GM12878 (cell line): ENCODE data around the gene PSENEN. TPM values are rescaled to one million over a fixed set of nuclear protein-coding genes. Genes with fewer than 3 reads are reported as not detected.
A peak's percentile ranks its signal among the peaks of the same experiment; 100 is the strongest.

Experiments used
- ATAC-seq: fragments of 200-7000 bp; cut with Tn5 transposase; 3 replicates; pipeline ENCODE4 v1.9.1; 2020; ENCODE audit warnings: mild to moderate bottlenecking, moderate library complexity
- BruUV-seq: library from RNA; stranded (reverse); fragments of 400-500 nt; replicated peaks from 2 replicates; lab custom pipeline; 2021; lab: Mats Ljungman, UMichigan
- CTCF ChIA-PET: fragments of 300-600 bp; sonication (Branson Sonifier 250); formaldehyde crosslinking; extraction: SDS; loops from one replicate; lab custom pipeline; 2021; ENCODE audit warnings: inconsistent platforms; lab: Yijun Ruan, JAX
- POLR2A ChIA-PET: fragments of 350-600 bp; formaldehyde crosslinking; extraction: SDS; loops from one replicate; lab custom pipeline; 2021; ENCODE audit warnings: inconsistent platforms; lab: Charles Lee
- RAD21 ChIA-PET: fragments of 300-600 bp; sonication (Branson Sonifier 250); formaldehyde crosslinking; loops from one replicate; lab custom pipeline; 2023; ENCODE audit warnings: antibody characterized with exemption; ENCODE audit not compliant: unreplicated experiment; lab: Charles Lee
- SMC1A ChIA-PET: fragments of 300-600 bp; sonication (Branson Sonifier 250); formaldehyde crosslinking; loops from one replicate; lab custom pipeline; 2023; ENCODE audit not compliant: unreplicated experiment, uncharacterized antibody; lab: Charles Lee
- DNase-seq: peaks from one replicate; pipeline ENCODE4 v3.0.0-alpha.2; 2011; ENCODE audit warnings: low read depth, low spot score
- FAIRE-seq: peaks from 3 replicates; lab custom pipeline; 2011; peaks lifted over from hg19 to GRCh38; lab: Jason Lieb, UNC
- H2AFZ ChIP-seq: 2 replicates; pipeline ENCODE4 v1.6.0; 2011; ENCODE audit warnings: low read depth, low read length, control low read depth; ENCODE audit not compliant: control insufficient read depth
- H3K27ac ChIP-seq: 2 replicates; pipeline ENCODE4 v1.5.1; 2011; ENCODE audit warnings: control low read depth; ENCODE audit not compliant: control insufficient read depth, insufficient read depth
- H3K27me3 ChIP-seq, 2 experiments: replicated peaks in 1 of 2; 2 replicates each; pipeline versions ENCODE4 v1.6.0 to v1.6.1; 2011; ENCODE audit warnings: low read length in 1 of 2; ENCODE audit not compliant: control insufficient read depth in 2 of 2, insufficient read depth in 2 of 2
- H3K36me3 ChIP-seq, 2 experiments: 2 replicates each; pipeline ENCODE4 v1.5.1; 2011; ENCODE audit warnings: low read length in 1 of 2; ENCODE audit not compliant: control insufficient read depth in 2 of 2, insufficient read depth in 2 of 2
- H3K4me1 ChIP-seq: 2 replicates; pipeline ENCODE4 v1.6.1; 2011; ENCODE audit warnings: mild to moderate bottlenecking, low read length, moderate library complexity, mixed read lengths; ENCODE audit not compliant: control insufficient read depth, insufficient read depth
- H3K4me2 ChIP-seq: 2 replicates; pipeline ENCODE4 v1.6.0; 2011; ENCODE audit warnings: control low read depth; ENCODE audit not compliant: control insufficient read depth, insufficient read depth
- H3K4me3 ChIP-seq: fragments of 200-600 bp; sonication (generic); 2 replicates; pipeline ENCODE4 v1.5.1; 2016
- H3K79me2 ChIP-seq: 2 replicates; pipeline ENCODE4 v1.6.0; 2011; ENCODE audit warnings: low read length; ENCODE audit not compliant: control insufficient read depth, insufficient read depth
- H3K9ac ChIP-seq: 2 replicates; pipeline ENCODE4 v1.8.0; 2011; ENCODE audit warnings: low read length, control low read depth, mixed read lengths; ENCODE audit not compliant: control insufficient read depth, insufficient read depth
- H3K9me3 ChIP-seq: replicated peaks from 3 replicates; pipeline ENCODE4 v1.5.1; 2011; ENCODE audit warnings: mild to moderate bottlenecking, low read length; ENCODE audit not compliant: control insufficient read depth, insufficient read depth
- H4K20me1 ChIP-seq: 2 replicates; pipeline ENCODE4 v1.6.0; 2011; ENCODE audit not compliant: control insufficient read depth, insufficient read depth
- CTCF ChIP-seq, 3 experiments: IDR thresholded peaks in 2 of 3; conservative IDR thresholded peaks in 1 of 3; 2 replicates each; pipeline ENCODE4 v1.5.1; 2011; ENCODE audit warnings: low read depth in 3 of 3, low read length in 3 of 3, mild to moderate bottlenecking in 3 of 3, control low read depth in 2 of 3, moderate library complexity in 2 of 3, inconsistent platforms in 1 of 3, mixed read lengths in 1 of 3; ENCODE audit not compliant: control insufficient read depth in 2 of 3, insufficient read depth in 1 of 3; ENCODE audit errors: extremely low read depth in 1 of 3
- HDAC2 ChIP-seq: fragments of 200-600 bp; sonication (generic); IDR thresholded peaks from 2 replicates; pipeline ENCODE4 v1.6.1; 2017
- MTA2 ChIP-seq: fragments of 450-650 bp; IDR thresholded peaks from 2 replicates; pipeline ENCODE4 v1.6.1; 2016; ENCODE audit warnings: low read depth, mild to moderate bottlenecking, moderate library complexity
- RAD21 ChIP-seq: IDR thresholded peaks from 2 replicates; pipeline ENCODE4 v1.6.1; 2011; ENCODE audit warnings: mild to moderate bottlenecking, low read depth, low read length, moderate library complexity; ENCODE audit not compliant: insufficient read depth
- RUNX3 ChIP-seq: IDR thresholded peaks from 2 replicates; pipeline ENCODE4 v1.6.1; 2012; ENCODE audit warnings: low read length, inconsistent platforms
- SMC3 ChIP-seq: IDR thresholded peaks from 2 replicates; pipeline ENCODE4 v1.6.1; 2011; ENCODE audit warnings: low read length, improper control_type of control experiment, borderline replicate concordance
- TCF7 ChIP-seq: IDR thresholded peaks from 2 replicates; pipeline ENCODE4 v1.6.1; 2014; ENCODE audit warnings: antibody characterized with exemption, borderline replicate concordance
- YBX1 ChIP-seq: fragments of 450-650 bp; IDR thresholded peaks from 2 replicates; pipeline ENCODE4 v1.6.1; 2016; ENCODE audit warnings: antibody characterized with exemption
- ZBTB4 ChIP-seq: fragments of 450-650 bp; formaldehyde crosslinking; IDR thresholded peaks from 2 replicates; pipeline ENCODE4 v1.4.0; 2022; ENCODE audit warnings: mild to moderate bottlenecking, moderate library complexity
- WGBS: methylation state at CpG from one replicate; pipeline ENCODE4 v1.1.6; 2016; ENCODE audit warnings: low lambda C conversion rate; ENCODE audit not compliant: insufficient replicate concordance, insufficient coverage; ENCODE audit errors: missing lambda C conversion rate; 5-methylcytosine and 5-hydroxymethylcytosine counted together
- in situ Hi-C: fragments of 300-500 bp; cut with MboI; formaldehyde crosslinking; loops from 9 replicates; pipeline ENCODE4 v1.14.3; 2018; ENCODE audit warnings: mixed read lengths
- intact Hi-C: fragments of 100-400 bp; cut with micrococcal nuclease; formaldehyde crosslinking; loops from one replicate; pipeline ENCODE4 v1.14.2; 2022; ENCODE audit not compliant: unreplicated experiment
- polyA plus RNA-seq, 11 experiments: library from polyadenylated mRNA; depleted of rRNA in 4 of 11; unstranded in 6 of 11; stranded (reverse) in 5 of 11; fragments of >200 nt; fragmentation: Nextera tagmentation in 4 of 11; fragmentation: Illumina TruSeq in 1 of 11; extraction: Ambion mirVana in 4 of 11; extraction: Trizol in 1 of 11; gene quantifications; 1 replicate in 1 of 11; 2 replicates in 10 of 11; pipeline versions ENCODE4 v1.2.1 to v1.2.3, GENCODE V29; 2011 to 2016; ENCODE audit warnings: inconsistent platforms in 2 of 11, missing spikeins in 2 of 11, low read depth in 1 of 11
- total RNA-seq, 4 experiments: library from RNA; depleted of rRNA in 3 of 4; stranded (reverse); fragments of >200 nt in 3 of 4; fragmentation: Illumina TruSeq in 1 of 4; extraction: Trizol in 1 of 4; gene quantifications; 2 replicates each; pipeline versions ENCODE4 v1.2.1 to v1.2.3, GENCODE V29; 2013 to 2021

PSENEN gene
- total and polyA plus RNA-seq, 10 of the 15 experiments (the other 5 are each of a cell fraction or from before 2014, with no cell fraction given): 14.4 to 178 (median 43.5) TPM

DNA sequence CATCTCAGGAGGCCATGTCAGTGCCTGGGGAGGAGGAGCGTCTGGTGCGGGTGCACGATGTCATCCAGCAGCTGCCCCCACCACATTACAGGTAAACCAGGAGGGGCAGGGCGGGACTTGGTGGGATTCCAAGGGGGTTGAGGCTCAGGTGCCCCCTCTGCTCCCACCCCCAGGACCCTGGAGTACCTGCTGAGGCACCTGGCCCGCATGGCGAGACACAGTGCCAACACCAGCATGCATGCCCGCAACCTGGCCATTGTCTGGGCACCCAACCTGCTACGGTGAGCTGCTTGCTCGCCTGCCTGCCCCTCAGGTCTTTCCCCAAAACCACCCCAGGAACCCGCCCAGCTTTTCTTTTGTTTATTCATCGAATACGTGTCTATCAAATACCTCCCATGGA, 37.1 kb downstream of the PSENEN start (continued):
- no peak for TF ChIP-seq ZBTB4
- TF ChIP-seq MTA2: no peak
- no peak for TF ChIP-seq HDAC2
- TF ChIP-seq YBX1: no peak
- TF ChIP-seq RUNX3: no peak

- DNase-seq: no peak
- ATAC-seq: peak; percentile 55
- no peak overlapping the region for H3K9ac ChIP-seq
- WGBS: 80% methylated on average over 16 of the region's 28 CpGs
- H4K20me1 ChIP-seq: no peaks in the 10 kb centered on the region
- H3K36me3 ChIP-seq: no peaks in the 10 kb centered on the region; a peak in 1 of 4 replicates
- no peaks in the 10 kb centered on the region for H3K4me1 ChIP-seq
- BruUV-seq: no TSS peak
- no peak overlapping the region for H3K4me3 ChIP-seq
- no peak overlapping the region for H2AFZ ChIP-seq
- CTCF ChIA-PET: no interaction called here
- no peak overlapping the region for H3K27ac ChIP-seq
- no peak overlapping the region for H3K4me2 ChIP-seq
- POLR2A ChIA-PET: no interaction called here
- FAIRE-seq: no peak
- H3K79me2 ChIP-seq: no peaks in the 10 kb centered on the region
- intact Hi-C loops (no loop called here), in situ Hi-C loops (no loop called here)
- no peak for TF ChIP-seq TCF7
- TF ChIP-seq RAD21: no peak
- TF ChIP-seq CTCF (IDR thresholded peaks at IDR 0.05 in 2 of 3, conservative IDR thresholded peaks at IDR 0.05 in 1 of 3; ENCODE audit: control insufficient read depth in 2 of 3, extremely low read depth in 1 of 3, insufficient read depth in 1 of 3, low read depth in 3 of 3, low read length in 3 of 3): peak in 2 of 3 experiments; percentile 5 to 26; a peak in 2 of 6 replicates
- TF ChIP-seq SMC3: 0 out of 2 replicates have a peak, but pooled peaks have one; percentile 5
- no peaks in the 10 kb centered on the region for H3K9me3 ChIP-seq
- no peaks in the 10 kb centered on the region for H3K27me3 ChIP-seq
- RAD21 ChIA-PET: interaction anchor here (0.6 kb wide), 1 partner anchor 99 kb away, joined by 3 read pairs; no protein-coding TSS in a partner anchor
- SMC1A ChIA-PET: no interaction called here
Observed at GRCh38 chr19:35783469-35784434, 38.3 kb downstream of the PSENEN start.
